Peyer's patch (tissue), 4 donors: Measurements from ENCODE around the gene APOBEC2.

ENCODE experiments used
- CTCF ChIP-seq, 6 experiments: fragments of 450-650 bp in 4 of 6; fragments of 200-600 bp in 2 of 6; sonication (generic) in 1 of 6; IDR thresholded peaks; one replicate each; pipeline ENCODE4 v1.5.1; 2017 to 2019; ENCODE audit warnings: antibody characterized with exemption in 6 of 6, mild to moderate bottlenecking in 3 of 6, moderate library complexity in 1 of 6
- POLR2A ChIP-seq, 2 donors: fragments of 450-650 bp; IDR thresholded peaks; one replicate each; pipeline ENCODE4 v1.5.1; 2017; ENCODE audit warnings: antibody characterized with exemption in 2 of 2, mild to moderate bottlenecking in 2 of 2, moderate library complexity in 2 of 2

GRCh38 chr6:41100871-41101287 lies 47.9 kb downstream of the APOBEC2 start:
- no peak for TF ChIP-seq CTCF (IDR thresholded peaks at IDR 0.05)
- TF ChIP-seq POLR2A (IDR thresholded peaks at IDR 0.05): no peak
